SU-DHL-6 (cell line): ENCODE results near the gene RMDN3.

Experiments used
- CTCF ChIP-seq: fragments of 200-600 bp; sonication (generic); IDR thresholded peaks from one replicate; pipeline ENCODE4 v1.5.1; 2017; ENCODE audit warnings: antibody characterized with exemption, mild to moderate bottlenecking, low read length, moderate library complexity; ENCODE audit not compliant: insufficient read depth, poor library complexity, severe bottlenecking
- EZH2phosphoT487 ChIP-seq: fragments of 200-600 bp; sonication (generic), shearing (Covaris generic); conservative IDR thresholded peaks from 2 replicates; pipeline ENCODE4 v1.6.1; 2018; ENCODE audit warnings: mild to moderate bottlenecking, antibody characterized with exemption, low read length, moderate library complexity, mixed read lengths

GRCh38 chr15:40722934-40723333, 32.1 kb downstream of the RMDN3 start:
- TF ChIP-seq CTCF: no peak
- no peak for TF ChIP-seq EZH2phosphoT487
